ENCODE measurements around the gene KCNN1. TPM values are rescaled to one million over a fixed set of nuclear protein-coding genes. Genes with fewer than 3 reads are reported as not detected.

The KCNN1 gene
- total and polyA plus RNA-seq, 11 donors: 0.03 to 0.27 (median 0.07) TPM; not detected in 7

DNA sequence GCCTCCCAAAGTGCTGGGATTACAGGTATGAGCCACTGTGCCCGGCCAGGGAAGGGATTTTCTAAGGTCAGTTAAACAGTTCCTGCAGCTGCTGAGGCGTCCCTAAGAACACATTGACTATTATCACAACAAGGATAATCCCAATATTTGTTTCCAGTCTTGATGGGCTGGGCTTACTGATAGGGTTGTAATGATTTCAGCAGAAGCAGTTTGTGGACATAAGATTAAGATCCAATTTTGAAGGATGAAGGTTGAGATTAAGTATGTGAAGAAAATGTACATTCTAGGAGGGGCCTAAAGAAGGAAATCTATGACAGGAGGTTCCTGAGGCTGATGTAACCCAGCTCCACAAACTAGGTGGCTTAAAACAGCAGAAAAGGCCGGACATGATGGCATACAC is 44.8 kb upstream of the KCNN1 start:
- intact Hi-C loops (cut with DNase I): no loop called here
- Histone ChIP-seq H3K36me3 (no peaks in the 10 kb centered on the region), H3K4me3 (no peak overlapping the region), H3K4me1 (no peaks in the 10 kb centered on the region), H3K9me3 (peaks cover 0 to 6% (median 0%) of the 10 kb centered on the region in 12 donors), H3K27me3 (peaks cover 0 to 10% (median 0%) of the 10 kb centered on the region in 9 donors), H3K27ac (no peak overlapping the region)
- ATAC-seq (no peak), DNase-seq (no peak)
- WGBS, 4 donors: 60 to 68% (median 61%) methylated on average over 3 of the region's 3 CpGs
- no peak for TF ChIP-seq POLR2A (IDR thresholded peaks at IDR 0.05)
- no peak for TF ChIP-seq CTCF (IDR thresholded peaks at IDR 0.05)

DNA sequence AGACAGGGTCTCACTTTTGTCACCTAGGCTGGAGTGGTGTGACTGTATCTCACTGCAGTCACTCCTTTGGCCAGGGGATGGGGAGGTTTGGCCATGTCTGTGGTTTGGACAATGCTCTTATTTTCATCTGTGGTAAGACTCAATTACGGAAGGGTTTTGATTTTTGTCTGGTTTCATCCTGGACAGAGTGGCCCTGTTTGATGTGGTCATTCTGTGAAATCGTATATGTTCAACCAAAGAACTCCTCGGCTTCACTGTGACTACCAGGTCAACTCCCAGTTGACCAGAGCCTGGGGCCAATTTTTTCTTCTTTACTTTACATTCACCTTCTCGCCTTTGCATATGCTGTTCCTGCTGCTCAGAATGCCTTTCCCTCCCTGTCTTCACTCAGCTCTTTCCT is 40.9 kb upstream of the KCNN1 start:
- Histone ChIP-seq H3K27me3 (no peaks in the 10 kb centered on the region), H3K9me3 (no peaks in the 10 kb centered on the region), H3K36me3 (no peaks in the 10 kb centered on the region), H3K4me1 (no peaks in the 10 kb centered on the region), H3K4me3 (no peak overlapping the region), H3K27ac (no peak overlapping the region)
- ATAC-seq (no peak), DNase-seq (no peak)
- no peak for TF ChIP-seq POLR2A (IDR thresholded peaks at IDR 0.05)
- no peak for TF ChIP-seq CTCF (IDR thresholded peaks at IDR 0.05)
- intact Hi-C loops (cut with DNase I): loop anchor here in 1 of 10 donors (5.0 kb wide), 1 partner anchor 64 kb away; no protein-coding TSS in a partner anchor
- WGBS, 4 donors: 74 to 77% (median 76%) methylated on average over 4 of the region's 4 CpGs

GRCh38 chr19:17929056-17929455 is 37.9 kb upstream of the KCNN1 start:
- no peak overlapping the region for H3K27ac ChIP-seq
- H3K36me3 ChIP-seq: no peaks in the 10 kb centered on the region
- H3K4me1 ChIP-seq: peaks cover 0 to 20% (median 14%) of the 10 kb centered on the region in 12 donors
- DNase-seq (no peak), ATAC-seq (no peak)
- whole genome bisulfite sequencing, 4 donors: 49 to 64% (median 59%) methylated on average over 4 of the region's 4 CpGs
- no peaks in the 10 kb centered on the region for H3K9me3 ChIP-seq
- TF ChIP-seq POLR2A (IDR thresholded peaks at IDR 0.05) (no peak), CTCF (IDR thresholded peaks at IDR 0.05) (no peak)
- no peak overlapping the region for H3K4me3 ChIP-seq
- no peaks in the 10 kb centered on the region for H3K27me3 ChIP-seq
- intact Hi-C loops (cut with DNase I): loop anchor here in 1 of 10 donors (5.0 kb wide), 1 partner anchor 67 kb away; no protein-coding TSS in a partner anchor

DNA sequence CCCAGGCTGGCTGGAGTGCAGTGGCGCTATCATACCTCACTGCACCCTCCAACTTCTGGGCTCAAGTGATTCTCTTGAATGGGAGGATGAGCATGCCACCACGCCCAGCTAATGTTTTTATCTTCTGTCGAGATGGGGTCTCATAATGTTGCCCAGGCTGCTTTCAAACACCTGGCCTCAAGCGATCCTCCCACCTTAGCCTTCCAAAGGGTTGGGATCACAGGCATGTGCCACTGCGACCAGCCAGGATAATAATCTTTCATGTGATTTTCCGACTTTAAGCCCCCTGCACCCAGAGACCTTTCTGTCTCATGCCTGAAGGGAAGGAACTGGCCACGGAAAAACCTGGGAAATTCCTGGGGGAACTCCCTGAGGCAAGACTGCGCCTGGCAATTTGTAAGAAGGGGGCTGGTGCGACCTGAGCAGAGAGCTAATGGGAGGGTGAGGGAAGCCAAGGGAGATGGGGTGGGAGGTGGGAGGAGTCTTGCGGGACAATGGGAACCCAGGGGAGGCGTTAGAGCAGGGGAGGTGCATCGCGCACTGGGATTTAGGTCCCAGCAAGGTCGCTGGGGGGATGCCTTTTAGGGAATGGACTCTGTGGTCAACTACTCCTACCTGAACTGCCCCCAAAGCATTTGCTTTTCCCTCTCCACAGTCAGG is 35.2 kb upstream of the KCNN1 start:
- Histone ChIP-seq H3K9me3 (no peaks in the 10 kb centered on the region), H3K27ac (peak overlapping the region in 2 of 12 donors; percentile 77 to 83), H3K4me3 (peak overlapping the region in 10 of 12 donors; percentile 65 to 99 (median 88)), H3K36me3 (peaks cover 0 to 8% (median 2%) of the 10 kb centered on the region in 9 donors), H3K4me1 (peaks cover 0 to 22% (median 14%) of the 10 kb centered on the region in 12 donors), H3K27me3 (no peaks in the 10 kb centered on the region)
- intact Hi-C loops (cut with DNase I): loop anchor here in 9 of 10 donors (1.0 to 10.0 kb wide), 7 partner anchors 69 to 123 kb away; partner anchors contain the start of gene RPL18A (in 7 of the 9)
- 19 to 24% (median 22%) methylated on average over 12 to 14 of the region's 14 CpGs for WGBS, 4 donors
- ATAC-seq (peak in 2 of 4 donors; percentile 2 to 34), DNase-seq (no peak)
- no peak for TF ChIP-seq CTCF (IDR thresholded peaks at IDR 0.05)
- TF ChIP-seq POLR2A (IDR thresholded peaks at IDR 0.05): no peak
